Esophagus muscularis mucosa (tissue), 4 donors: ENCODE results near the gene WFDC9.

ENCODE experiments used
- CTCF ChIP-seq, 3 experiments: fragments of 200-600 bp in 2 of 3; fragments of 450-650 bp in 1 of 3; sonication (generic) in 2 of 3; IDR thresholded peaks; one replicate each; pipeline ENCODE4 v1.5.1; 2017 to 2019; ENCODE audit warnings: antibody characterized with exemption in 3 of 3, mild to moderate bottlenecking in 2 of 3, moderate library complexity in 1 of 3
- EP300 ChIP-seq: sonication (generic); formaldehyde crosslinking; IDR thresholded peaks from one replicate; pipeline ENCODE4 v1.6.1; 2017; ENCODE audit warnings: antibody characterized with exemption
- POLR2A ChIP-seq: fragments of 450-650 bp; IDR thresholded peaks from one replicate; pipeline ENCODE4 v1.6.1; 2017; ENCODE audit warnings: antibody characterized with exemption, moderate library complexity, mild to moderate bottlenecking, low read depth
- POLR2AphosphoS5 ChIP-seq, 2 donors: sonication (generic); formaldehyde crosslinking; IDR thresholded peaks; one replicate each; pipeline ENCODE4 v1.6.1; 2017; ENCODE audit warnings: antibody characterized with exemption in 2 of 2

GRCh38 chr20:45581702-45582101 lies 49.4 kb downstream of the WFDC9 start:
- TF ChIP-seq CTCF (IDR thresholded peaks at IDR 0.05): no peak
- TF ChIP-seq POLR2A: no peak
- TF ChIP-seq EP300: no peak
- TF ChIP-seq POLR2AphosphoS5 (IDR thresholded peaks at IDR 0.05): no peak
